Fibroblast of villous mesenchyme (primary cell): Measurements from ENCODE around the gene LGALS9B. TPM values are rescaled to one million over a fixed set of nuclear protein-coding genes. Genes with fewer than 3 reads are reported as not detected.
"Not testable (repeated sequence)": the region's sequence is repeated elsewhere in the genome, so short reads cannot be mapped to it uniquely, and the experiment has no call there.

Source experiments
- DNase-seq: peaks from one replicate; pipeline ENCODE4 v3.0.0-alpha.2; 2010; ENCODE audit warnings: low read depth
- H3K4me3 ChIP-seq: 2 replicates; pipeline ENCODE4 v1.5.1; 2011; ENCODE audit warnings: low read depth, mild to moderate bottlenecking, low read length
- CTCF ChIP-seq: IDR thresholded peaks from 2 replicates; pipeline ENCODE4 v1.5.1; 2012; ENCODE audit warnings: low read depth, mild to moderate bottlenecking, low read length; ENCODE audit not compliant: insufficient read depth
- total RNA-seq: library from RNA; depleted of rRNA; stranded (reverse); fragments of >200 nt; gene quantifications from 2 replicates; pipeline ENCODE4 v1.2.3, GENCODE V29; 2012

Gene LGALS9B
- total RNA-seq, 1 donor, result not detected

DNA sequence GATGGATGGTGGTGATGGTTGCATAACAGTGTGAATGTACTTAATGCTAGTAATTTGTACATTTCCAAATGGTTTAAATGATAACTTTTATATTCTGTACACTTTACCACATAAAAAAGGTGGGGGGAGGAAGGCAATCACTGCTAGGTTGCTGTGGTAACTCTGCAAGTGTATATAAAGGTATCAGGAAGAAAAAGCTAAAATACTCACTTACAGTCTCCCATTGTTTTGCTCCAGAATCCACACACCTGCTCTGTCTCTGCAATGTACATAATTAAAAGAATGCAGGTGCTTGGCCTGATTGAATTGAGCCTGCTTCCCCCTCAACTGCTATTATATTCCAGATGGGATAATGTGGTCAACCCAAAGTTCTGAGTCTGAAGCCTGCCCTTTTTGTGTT, 6.7 kb upstream of the LGALS9B start:
- not testable (repeated sequence) for DNase-seq, H3K4me3 ChIP-seq

DNA sequence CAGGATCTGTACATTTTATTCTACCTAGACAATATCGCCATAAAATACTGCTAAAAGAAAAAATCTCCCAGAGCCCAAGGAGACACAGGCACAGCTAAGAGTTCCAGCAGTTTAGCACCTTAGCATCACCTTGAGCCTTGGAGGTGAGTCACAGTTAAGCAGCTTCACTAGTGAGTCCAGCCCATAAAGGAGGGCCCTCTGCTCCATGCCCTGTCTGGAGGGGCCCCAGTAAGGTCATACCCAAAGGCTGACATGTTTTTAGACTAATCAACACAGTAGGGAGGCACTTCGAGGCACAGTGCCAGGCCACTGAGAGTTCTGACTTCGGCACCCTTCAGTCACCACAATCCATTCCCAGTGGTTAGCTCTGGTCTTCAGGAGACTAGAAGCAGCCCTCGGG, 2.6 kb upstream of the LGALS9B start:
- H3K4me3 ChIP-seq, DNase-seq: not testable (repeated sequence)

- not testable (repeated sequence) for DNase-seq
Measured at GRCh38 chr17:20469107-20469506, 1.8 kb upstream of the LGALS9B start.

GRCh38 chr17:20466999-20467398, 340 bp downstream of the LGALS9B start:
- DNase-seq, H3K4me3 ChIP-seq: not testable (repeated sequence)

More at GRCh38 chr17:20469107-20469506, 1.8 kb upstream of the LGALS9B start:
- not testable (repeated sequence) for H3K4me3 ChIP-seq

- not testable (repeated sequence) for H3K4me3 ChIP-seq, DNase-seq
Measured at GRCh38 chr17:20466553-20466952, 786 bp downstream of the LGALS9B start.

- H3K4me3 ChIP-seq, DNase-seq: not testable (repeated sequence)
Measured at GRCh38 chr17:20465535-20465934, 1.8 kb downstream of the LGALS9B start.

DNA sequence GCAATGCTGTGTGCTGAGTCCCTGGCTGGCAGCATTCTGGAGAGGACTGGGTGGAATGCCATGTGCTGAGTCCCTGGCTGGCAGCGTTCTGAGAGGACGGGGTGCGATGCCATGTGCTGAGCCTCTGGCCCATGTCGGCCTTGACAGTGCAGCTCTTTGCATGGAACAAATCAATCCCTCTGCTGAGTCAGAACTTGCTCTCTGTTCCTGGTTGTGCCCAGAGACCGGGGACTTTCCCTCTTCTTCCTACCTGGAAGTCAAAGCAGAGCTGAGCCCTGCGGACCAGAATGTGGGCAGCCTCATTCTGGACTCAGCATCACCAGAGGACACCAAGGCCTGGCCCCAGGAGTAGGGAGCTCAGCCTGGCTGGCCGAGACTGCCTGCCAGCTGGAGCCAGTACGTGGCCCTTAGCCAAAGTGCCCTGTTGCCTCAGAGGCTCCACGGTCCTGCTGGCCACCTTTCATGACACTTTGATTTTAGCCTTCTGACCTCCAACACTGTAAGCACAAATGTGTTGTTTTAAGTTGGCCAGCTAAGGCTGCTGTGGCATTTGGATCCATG, 2.4 kb downstream of the LGALS9B start:
- not testable (repeated sequence) for DNase-seq, H3K4me3 ChIP-seq

DNA sequence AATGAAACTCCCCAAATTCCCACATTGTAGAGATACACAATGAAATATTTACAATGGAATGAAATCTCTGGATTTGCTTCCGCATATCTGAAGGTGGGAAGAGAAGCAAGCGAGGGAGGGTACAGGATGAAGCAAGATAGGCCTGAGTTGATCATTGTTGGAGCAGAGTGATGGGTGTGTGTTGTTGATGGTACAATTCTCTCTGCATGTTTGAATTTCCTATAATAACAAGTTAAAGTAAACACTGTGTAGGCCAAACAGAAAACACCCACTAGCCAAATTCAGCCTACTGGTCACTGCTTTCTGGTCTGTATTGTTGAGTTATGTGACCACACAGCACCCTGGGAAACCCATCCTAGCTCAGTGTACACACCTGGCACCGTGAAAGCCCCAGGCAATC, 5.2 kb downstream of the LGALS9B start:
- H3K4me3 ChIP-seq, result not testable (repeated sequence)

DNA sequence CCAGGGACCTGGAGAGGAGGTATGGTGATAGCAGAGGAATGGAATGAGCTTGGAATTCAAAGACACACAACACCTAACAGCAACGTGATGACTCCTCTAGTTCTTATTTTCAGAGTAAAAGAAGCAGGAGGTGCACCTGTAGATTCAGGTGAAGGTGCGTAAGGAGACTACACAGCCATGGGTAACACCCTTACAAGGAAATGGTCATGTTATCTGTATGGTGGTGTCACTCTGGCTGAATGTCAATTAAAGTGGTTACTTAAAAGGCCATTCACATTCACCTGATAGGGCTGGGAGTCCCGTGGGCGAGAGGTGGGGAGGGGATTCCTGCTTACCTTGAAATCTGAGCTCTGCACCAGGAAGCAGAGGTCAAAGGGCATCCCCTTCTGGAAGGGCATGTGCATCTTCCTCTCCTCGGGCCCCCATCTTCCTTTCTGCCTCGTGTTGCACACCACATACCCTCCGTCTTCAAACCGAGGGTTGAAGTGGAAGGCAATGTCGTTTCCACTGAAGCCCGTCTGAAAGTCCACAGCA, 9.4 kb downstream of the LGALS9B start:
- H3K4me3 ChIP-seq, DNase-seq: not testable (repeated sequence)

More for the DNA sequence above, 5.2 kb downstream of the LGALS9B start:
- not testable (repeated sequence) for DNase-seq

GRCh38 chr17:20455106-20455505, 12.2 kb downstream of the LGALS9B start:
- not testable (repeated sequence) for H3K4me3 ChIP-seq, DNase-seq

- not testable (repeated sequence) for DNase-seq, H3K4me3 ChIP-seq
Measured at GRCh38 chr17:20453820-20454434, 13.4 kb downstream of the LGALS9B start.

DNA sequence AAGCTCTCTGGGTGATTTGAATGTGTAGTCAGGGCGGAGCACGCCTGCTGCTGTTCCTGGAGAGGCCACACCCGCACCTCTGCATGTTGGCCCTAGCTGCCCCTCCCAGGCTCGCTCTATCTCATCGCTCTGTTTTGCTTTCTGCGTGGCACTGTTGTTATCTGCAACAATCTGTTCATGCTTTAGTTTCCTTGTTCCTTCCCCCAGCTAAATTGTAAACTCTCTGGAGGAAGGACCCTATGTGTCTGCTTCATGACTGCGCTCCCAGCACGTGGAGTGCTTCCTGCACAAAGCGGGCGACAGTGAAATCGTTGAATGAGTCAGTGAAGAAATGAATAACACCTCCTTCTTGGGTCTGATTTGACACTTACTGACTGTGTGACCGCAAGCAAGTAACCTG, 16.5 kb downstream of the LGALS9B start:
- H3K4me3 ChIP-seq, DNase-seq: not testable (repeated sequence)

DNA sequence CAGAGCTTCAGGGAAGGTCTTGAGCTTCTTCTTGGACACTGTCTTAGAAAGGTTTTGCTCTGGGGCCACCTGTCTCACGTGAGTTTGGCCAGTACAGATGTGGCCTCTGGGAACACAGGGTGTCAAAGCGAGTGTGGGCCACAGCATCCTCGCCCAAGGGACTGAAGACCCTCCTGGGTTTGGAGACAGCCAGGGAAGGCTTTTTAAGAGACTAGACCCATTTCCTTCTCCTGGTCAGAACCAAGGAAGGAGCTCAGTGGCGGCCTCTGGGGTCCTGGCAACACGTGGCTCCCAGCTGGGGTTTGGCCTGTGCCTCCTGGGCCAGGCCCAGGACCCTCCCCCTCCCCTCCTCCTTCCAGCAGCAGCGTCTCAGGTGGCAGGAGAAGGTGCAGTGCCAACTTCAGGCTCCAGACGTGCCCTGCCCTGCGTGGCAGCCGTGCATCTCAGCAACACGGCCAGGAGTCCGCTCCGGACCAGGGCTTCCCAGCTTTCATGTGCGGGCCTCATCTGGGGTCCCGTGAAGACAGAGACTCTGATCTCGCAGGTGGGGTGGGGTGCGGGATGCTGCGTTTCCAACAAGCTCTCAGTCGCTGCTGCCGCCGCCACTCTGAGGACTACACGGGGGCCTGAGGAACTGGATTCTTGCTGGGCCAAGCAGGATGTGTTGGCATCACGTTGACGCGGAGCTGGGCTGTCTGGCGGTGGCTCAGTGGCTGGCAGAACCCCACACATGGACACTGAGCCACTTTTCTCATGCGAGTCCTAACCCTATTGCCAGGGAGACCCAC, 19.6 kb downstream of the LGALS9B start:
- DNase-seq, H3K4me3 ChIP-seq: not testable (repeated sequence)

DNA sequence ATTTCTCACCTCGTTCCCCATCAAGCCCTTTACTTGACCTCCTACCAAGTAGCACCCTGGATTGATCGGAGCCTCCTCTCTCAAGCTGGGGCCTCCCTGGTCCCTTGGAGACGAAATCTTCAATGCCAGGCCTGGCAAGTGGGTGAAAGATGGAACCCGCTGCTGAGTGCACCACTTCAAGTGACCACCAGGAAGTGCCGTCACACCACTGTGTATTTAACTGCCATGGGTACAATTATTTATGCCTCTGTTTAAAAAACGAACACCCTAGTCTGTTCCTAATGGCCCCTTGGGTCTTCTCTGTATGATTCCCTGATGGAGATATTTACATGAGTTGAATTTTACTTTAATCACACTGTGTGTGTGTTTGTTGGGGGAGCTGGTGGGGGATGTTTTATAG, 20.4 kb downstream of the LGALS9B start:
- peak; percentile 33 for TF ChIP-seq CTCF
- not testable (repeated sequence) for DNase-seq, H3K4me3 ChIP-seq

- not testable (repeated sequence) for H3K4me3 ChIP-seq
Measured at GRCh38 chr17:20444581-20445236, 22.6 kb downstream of the LGALS9B start.

GRCh38 chr17:20444173-20444572, 23.2 kb downstream of the LGALS9B start:
- not testable (repeated sequence) for H3K4me3 ChIP-seq, DNase-seq

More at GRCh38 chr17:20444581-20445236, 22.6 kb downstream of the LGALS9B start:
- not testable (repeated sequence) for DNase-seq

DNA sequence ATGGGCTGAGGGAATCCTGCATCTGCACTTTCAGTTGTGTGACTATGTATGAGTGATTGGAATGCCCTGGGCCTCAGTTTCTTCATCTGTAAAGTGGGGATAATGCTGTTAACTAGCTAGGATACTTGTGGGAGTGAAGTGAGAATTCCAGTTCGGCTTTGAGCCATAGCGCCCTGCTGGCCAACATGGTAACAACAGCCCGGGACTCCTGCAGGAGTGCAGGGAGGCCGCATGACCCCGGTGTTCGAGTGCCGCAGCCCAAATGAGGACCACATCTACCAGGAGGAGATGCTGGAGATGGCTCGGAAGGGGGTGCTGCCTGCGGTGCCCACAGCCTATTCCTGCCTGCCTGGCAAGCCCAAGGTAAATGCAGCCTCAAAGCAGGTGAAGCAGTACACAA, 23.7 kb downstream of the LGALS9B start:
- not testable (repeated sequence) for DNase-seq, H3K4me3 ChIP-seq
